ENCODE measurements around the gene CAMTA2.
A peak's percentile ranks its signal among the peaks of the same experiment; 100 is the strongest.

The CAMTA2 gene

GRCh38 chr17:4967539-4968485 is 19.7 kb downstream of the CAMTA2 start, which contains the start of gene SPAG7:
TSS of gene SPAG7 (minus strand) at chr17:4967817. CDS start at chr17:4967804, 13 bp downstream.
- DNase-seq (ENCODE audit: low read depth) = peak; percentile 87

- DNase-seq (ENCODE audit: low read depth) = peak; percentile 81
Measured at GRCh38 chr17:4966844-4967538, 20.5 kb downstream of the CAMTA2 start.

GRCh38 chr17:4965311-4965986 is 22.0 kb downstream of the CAMTA2 start:
- no peak for DNase-seq (ENCODE audit: low read depth)

GRCh38 chr17:4960279-4960922 is 27.1 kb downstream of the CAMTA2 start:
- no peak for DNase-seq (ENCODE audit: low read depth)

GRCh38 chr17:4959261-4959965 is 28.1 kb downstream of the CAMTA2 start:
- DNase-seq (ENCODE audit: low read depth) = no peak

GRCh38 chr17:4958102-4958501 is 29.4 kb downstream of the CAMTA2 start:
- no peak for DNase-seq (ENCODE audit: low read depth)

GRCh38 chr17:4956493-4957061 is 30.9 kb downstream of the CAMTA2 start:
- no peak for DNase-seq (ENCODE audit: low read depth)

- DNase-seq (ENCODE audit: low read depth) = no peak
Measured at GRCh38 chr17:4955091-4955490, 32.4 kb downstream of the CAMTA2 start.

- no peak for DNase-seq (ENCODE audit: low read depth)
Measured at GRCh38 chr17:4953451-4953961, 34.0 kb downstream of the CAMTA2 start.

- DNase-seq (ENCODE audit: low read depth) = no peak
Measured at GRCh38 chr17:4951486-4951885, 36.0 kb downstream of the CAMTA2 start.

GRCh38 chr17:4950746-4951204 is 36.7 kb downstream of the CAMTA2 start, which contains the start of gene ENO3:
TSS of gene ENO3 (plus strand) at chr17:4951119. CDS start at chr17:4951830, 711 bp downstream.
- no peak for DNase-seq (ENCODE audit: low read depth)

GRCh38 chr17:4950075-4950745 is 37.3 kb downstream of the CAMTA2 start:
- no peak for DNase-seq (ENCODE audit: low read depth)

- peak; percentile 46 for DNase-seq (ENCODE audit: low read depth)
Measured at GRCh38 chr17:4949321-4950074, 38.0 kb downstream of the CAMTA2 start.

- DNase-seq (ENCODE audit: low read depth) = peak; percentile 26
Measured at GRCh38 chr17:4948931-4949320, 38.5 kb downstream of the CAMTA2 start.

GRCh38 chr17:4948166-4948930 is 39.1 kb downstream of the CAMTA2 start, which contains the start of gene PFN1:
TSS of gene PFN1 (minus strand) at chr17:4948530. CDS start at chr17:4948394, 136 bp downstream.
- peak; percentile 80 for DNase-seq (ENCODE audit: low read depth)

GRCh38 chr17:4947411-4948165 is 39.9 kb downstream of the CAMTA2 start:
- peak; percentile 32 for DNase-seq (ENCODE audit: low read depth)

- DNase-seq (ENCODE audit: low read depth) = no peak
Measured at GRCh38 chr17:4947010-4947410, 40.5 kb downstream of the CAMTA2 start.
